ENCODE results near the gene TSPEAR.

The TSPEAR gene

GRCh38 chr21:44478124-44478800, 233.1 kb downstream of the TSPEAR start:
- in situ Hi-C loops (cut with MboI; ENCODE audit: low sequenced_read_pairs, unreplicated experiment) = no loop called here
- TF ChIP-seq CTCF (IDR thresholded peaks at IDR 0.05; ENCODE audit: borderline replicate concordance, control extremely low read depth, extremely low read depth, insufficient read depth, missing control alignments) = no peak
- no peak for DNase-seq (ENCODE audit: low spot score)

- no peak for TF ChIP-seq CTCF (IDR thresholded peaks at IDR 0.05; ENCODE audit: borderline replicate concordance, control extremely low read depth, extremely low read depth, insufficient read depth, missing control alignments)
- in situ Hi-C loops (cut with MboI; ENCODE audit: low sequenced_read_pairs, unreplicated experiment) = no loop called here
Measured at GRCh38 chr21:44477712-44478111, 233.7 kb downstream of the TSPEAR start.

GRCh38 chr21:44477131-44477530, 234.2 kb downstream of the TSPEAR start:
- TF ChIP-seq CTCF (IDR thresholded peaks at IDR 0.05; ENCODE audit: borderline replicate concordance, control extremely low read depth, extremely low read depth, insufficient read depth, missing control alignments) = no peak
- in situ Hi-C loops (cut with MboI; ENCODE audit: low sequenced_read_pairs, unreplicated experiment) = no loop called here
- DNase-seq (ENCODE audit: low spot score) = no peak

More at GRCh38 chr21:44477712-44478111, 233.7 kb downstream of the TSPEAR start:
- DNase-seq (ENCODE audit: low spot score) = no peak

GRCh38 chr21:44475266-44475845, 236.0 kb downstream of the TSPEAR start:
- no peak for DNase-seq (ENCODE audit: low spot score)
- no peak for TF ChIP-seq CTCF (IDR thresholded peaks at IDR 0.05; ENCODE audit: borderline replicate concordance, control extremely low read depth, extremely low read depth, insufficient read depth, missing control alignments)
- in situ Hi-C loops (cut with MboI; ENCODE audit: low sequenced_read_pairs, unreplicated experiment) = no loop called here

- TF ChIP-seq CTCF (IDR thresholded peaks at IDR 0.05; ENCODE audit: borderline replicate concordance, control extremely low read depth, extremely low read depth, insufficient read depth, missing control alignments) = no peak
- no peak for DNase-seq (ENCODE audit: low spot score)
- in situ Hi-C loops (cut with MboI; ENCODE audit: low sequenced_read_pairs, unreplicated experiment) = loop anchor here (25.0 kb wide), 3 partner anchors 112 to 637 kb away; partner anchors contain the start of gene TRPM2
Measured at GRCh38 chr21:44473915-44474555, 237.3 kb downstream of the TSPEAR start.

GRCh38 chr21:44471996-44472395, 239.4 kb downstream of the TSPEAR start:
- no peak for TF ChIP-seq CTCF (IDR thresholded peaks at IDR 0.05; ENCODE audit: borderline replicate concordance, control extremely low read depth, extremely low read depth, insufficient read depth, missing control alignments)
- in situ Hi-C loops (cut with MboI; ENCODE audit: low sequenced_read_pairs, unreplicated experiment) = loop anchor here (25.0 kb wide), 3 partner anchors 110 to 635 kb away; partner anchors contain the start of gene TRPM2
- DNase-seq (ENCODE audit: low spot score) = no peak

Measured in GM13976 (cell line).